HEK293T (cell line): ENCODE measurements around the gene DHX29.

Source experiments
- BHLHE40 ChIP-seq: fragments of 450-650 bp; IDR thresholded peaks from 2 replicates; pipeline ENCODE4 v1.6.1; 2016; ENCODE audit warnings: mild to moderate bottlenecking, moderate library complexity, borderline replicate concordance
- ELF4 ChIP-seq: fragments of 450-650 bp; IDR thresholded peaks from 2 replicates; pipeline ENCODE4 v1.6.1; 2017; ENCODE audit warnings: antibody characterized with exemption
- FOXA1 ChIP-seq: fragments of 450-650 bp; IDR thresholded peaks from 2 replicates; pipeline ENCODE4 v1.6.1; 2016; ENCODE audit warnings: mild to moderate bottlenecking
- FOXK2 ChIP-seq: fragments of 450-650 bp; IDR thresholded peaks from 2 replicates; pipeline ENCODE4 v1.6.1; 2016; ENCODE audit warnings: mild to moderate bottlenecking
- FOXM1 ChIP-seq: fragments of 450-650 bp; IDR thresholded peaks from 2 replicates; pipeline ENCODE4 v1.6.1; 2017; ENCODE audit warnings: mild to moderate bottlenecking, borderline replicate concordance
- HDGF ChIP-seq: fragments of 450-650 bp; IDR thresholded peaks from 2 replicates; pipeline ENCODE4 v1.6.1; 2017; ENCODE audit warnings: antibody characterized with exemption, borderline replicate concordance
- L3MBTL2 ChIP-seq: fragments of 450-650 bp; conservative IDR thresholded peaks from 2 replicates; pipeline ENCODE4 v1.6.1; 2016; ENCODE audit warnings: mild to moderate bottlenecking
- LEF1 ChIP-seq: fragments of 450-650 bp; IDR thresholded peaks from 2 replicates; pipeline ENCODE4 v1.6.1; 2017; ENCODE audit warnings: mild to moderate bottlenecking, borderline replicate concordance
- NFRKB ChIP-seq: fragments of 450-650 bp; IDR thresholded peaks from 2 replicates; pipeline ENCODE4 v1.6.1; 2016; ENCODE audit warnings: mild to moderate bottlenecking, moderate library complexity
- SP1 ChIP-seq: fragments of 450-650 bp; IDR thresholded peaks from 2 replicates; pipeline ENCODE4 v1.6.1; 2017
- SUZ12 ChIP-seq: fragments of 450-650 bp; IDR thresholded peaks from 2 replicates; pipeline ENCODE4 v1.6.1; 2016; ENCODE audit warnings: mild to moderate bottlenecking
- TARDBP ChIP-seq: fragments of 450-650 bp; IDR thresholded peaks from 2 replicates; pipeline ENCODE4 v1.6.1; 2016
- ZNF384 ChIP-seq: fragments of 450-650 bp; IDR thresholded peaks from 2 replicates; pipeline ENCODE4 v1.6.1; 2016
- TF ChIP-seq, protein P1 (sequence below): fragments of 450-650 bp; IDR thresholded peaks from 2 replicates; pipeline ENCODE4 v1.6.1; 2016

DNA sequence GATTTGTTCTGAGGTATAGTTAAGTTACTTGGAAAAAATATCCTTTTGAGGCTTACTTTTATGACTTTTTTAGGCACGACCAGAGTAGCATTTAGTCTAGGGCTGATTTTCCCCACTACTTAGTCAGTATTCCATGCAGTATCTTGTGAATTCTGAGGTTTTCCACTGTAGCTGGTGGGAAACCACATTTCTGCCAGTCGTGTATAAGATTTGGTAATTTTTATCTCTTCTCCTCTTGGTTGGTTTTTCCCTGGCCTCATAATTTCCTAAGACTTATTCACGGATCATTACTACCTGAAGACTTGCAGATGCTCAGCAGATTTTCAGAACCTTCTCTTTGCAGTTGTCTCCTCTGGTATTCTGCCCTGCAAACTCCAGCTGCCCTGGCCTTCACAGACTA is 23.8 kb upstream of the DHX29 start:
- TF ChIP-seq L3MBTL2 (no peak), ZNF384 (no peak), ELF4 (no peak), SP1 (no peak), FOXM1 (no peak), TARDBP (no peak), SUZ12 (no peak), NFRKB (no peak), FOXA1 (no peak), HDGF (no peak), LEF1 (no peak), BHLHE40 (no peak), FOXK2 (no peak)
- TF ChIP-seq, protein P1, sequence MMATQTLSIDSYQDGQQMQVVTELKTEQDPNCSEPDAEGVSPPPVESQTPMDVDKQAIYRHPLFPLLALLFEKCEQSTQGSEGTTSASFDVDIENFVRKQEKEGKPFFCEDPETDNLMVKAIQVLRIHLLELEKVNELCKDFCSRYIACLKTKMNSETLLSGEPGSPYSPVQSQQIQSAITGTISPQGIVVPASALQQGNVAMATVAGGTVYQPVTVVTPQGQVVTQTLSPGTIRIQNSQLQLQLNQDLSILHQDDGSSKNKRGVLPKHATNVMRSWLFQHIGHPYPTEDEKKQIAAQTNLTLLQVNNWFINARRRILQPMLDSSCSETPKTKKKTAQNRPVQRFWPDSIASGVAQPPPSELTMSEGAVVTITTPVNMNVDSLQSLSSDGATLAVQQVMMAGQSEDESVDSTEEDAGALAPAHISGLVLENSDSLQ = no peak
